GM23338 (cell line): ENCODE results near the gene MTARC2. TPM values are rescaled to one million over a fixed set of nuclear protein-coding genes. Genes with fewer than 3 reads are reported as not detected.

Source experiments
- ATAC-seq: fragments of 200-7000 bp; cut with Tn5 transposase; 3 replicates; pipeline ENCODE4 v1.9.1; 2020
- DNase-seq: peaks from one replicate; pipeline ENCODE4 v3.0.0-alpha.2; 2015; ENCODE audit warnings: low spot score
- H2AFZ ChIP-seq: fragments of 200-600 bp; sonication (generic); 2 replicates; pipeline ENCODE4 v1.8.0; 2016; ENCODE audit warnings: antibody characterized with exemption, mild to moderate bottlenecking, moderate library complexity
- H3F3A ChIP-seq: fragments of 200-600 bp; sonication (generic); replicated peaks from 2 replicates; pipeline ENCODE4 v1.8.0; 2017; ENCODE audit warnings: antibody characterized with exemption, mixed run types, low read depth
- H3K27ac ChIP-seq: fragments of 200-600 bp; sonication (generic); 2 replicates; pipeline ENCODE4 v1.6.1; 2016; ENCODE audit warnings: low read depth
- H3K27me3 ChIP-seq: fragments of 200-600 bp; sonication (generic); 2 replicates; pipeline ENCODE4 v1.8.0; 2016; ENCODE audit warnings: mild to moderate bottlenecking, mixed run types, moderate library complexity; ENCODE audit not compliant: insufficient read depth
- H3K36me3 ChIP-seq: fragments of 200-600 bp; sonication (generic); 2 replicates; pipeline ENCODE4 v1.8.0; 2016; ENCODE audit warnings: mild to moderate bottlenecking; ENCODE audit not compliant: insufficient read depth
- H3K4me1 ChIP-seq: fragments of 200-600 bp; sonication (generic); 2 replicates; pipeline ENCODE4 v1.8.0; 2016; ENCODE audit warnings: mild to moderate bottlenecking, moderate library complexity; ENCODE audit not compliant: insufficient read depth
- H3K4me2 ChIP-seq: fragments of 200-600 bp; sonication (generic); 2 replicates; pipeline ENCODE4 v1.7.1; 2017; ENCODE audit warnings: mixed run types
- H3K4me3 ChIP-seq: fragments of 200-600 bp; sonication (generic); 2 replicates; pipeline ENCODE4 v1.6.1; 2016; ENCODE audit warnings: mixed run types
- H3K79me2 ChIP-seq: fragments of 200-600 bp; sonication (generic); replicated peaks from 2 replicates; pipeline ENCODE4 v1.8.0; 2017; ENCODE audit warnings: mild to moderate bottlenecking; ENCODE audit not compliant: insufficient read depth
- H3K9me2 ChIP-seq: fragments of 200-600 bp; sonication (generic); 2 replicates; pipeline ENCODE4 v1.8.0; 2017; ENCODE audit not compliant: insufficient read depth
- H4K20me1 ChIP-seq: fragments of 200-600 bp; sonication (generic); replicated peaks from 2 replicates; pipeline ENCODE4 v1.8.0; 2017; ENCODE audit warnings: mild to moderate bottlenecking; ENCODE audit not compliant: insufficient read depth
- H3K27ac Mint-ChIP-seq: 2 replicates; pipeline ENCODE4 v1.8.0; 2020; ENCODE audit warnings: inconsistent platforms, mild to moderate bottlenecking, moderate library complexity, mixed read lengths
- H3K27me3 Mint-ChIP-seq: 3 replicates; pipeline ENCODE4 v1.8.0; 2022; ENCODE audit warnings: low read depth, mild to moderate bottlenecking, moderate library complexity, mixed read lengths, inconsistent platforms; ENCODE audit not compliant: insufficient read depth, poor library complexity
- H3K36me3 Mint-ChIP-seq: 3 replicates; pipeline ENCODE4 v1.8.0; 2021; ENCODE audit warnings: low read depth, mild to moderate bottlenecking, inconsistent platforms, moderate library complexity, mixed read lengths
- H3K4me1 Mint-ChIP-seq: 3 replicates; pipeline ENCODE4 v1.8.0; 2020; ENCODE audit warnings: mild to moderate bottlenecking, inconsistent platforms, mixed read lengths
- H3K4me3 Mint-ChIP-seq: 3 replicates; pipeline ENCODE4 v1.8.0; 2021; ENCODE audit warnings: moderate library complexity, mild to moderate bottlenecking, inconsistent platforms, mixed read lengths
- H3K9me3 Mint-ChIP-seq: 3 replicates; pipeline ENCODE4 v1.8.0; 2020; ENCODE audit warnings: moderate library complexity, mild to moderate bottlenecking, inconsistent platforms, mixed read lengths
- EZH2 ChIP-seq: fragments of 200-600 bp; sonication (generic); IDR thresholded peaks from one replicate; pipeline ENCODE4 v1.8.0; 2017; ENCODE audit warnings: antibody characterized with exemption, mild to moderate bottlenecking, low read depth; ENCODE audit not compliant: unreplicated experiment
- EZH2phosphoT487 ChIP-seq: fragments of 200-600 bp; sonication (generic); IDR thresholded peaks from one replicate; pipeline ENCODE4 v1.8.1; 2018; ENCODE audit warnings: antibody characterized with exemption; ENCODE audit not compliant: unreplicated experiment
- JUNB ChIP-seq: IDR thresholded peaks from one replicate; pipeline ENCODE4 v1.6.1; 2016; ENCODE audit warnings: antibody characterized with exemption; ENCODE audit not compliant: unreplicated experiment
- NANOG ChIP-seq: IDR thresholded peaks from 2 replicates; pipeline ENCODE4 v1.6.1; 2016; ENCODE audit warnings: antibody characterized with exemption, borderline replicate concordance
- POLR2AphosphoS5 ChIP-seq: IDR thresholded peaks from 2 replicates; pipeline ENCODE4 v1.6.1; 2016; ENCODE audit warnings: antibody characterized with exemption, low read depth
- ZNF114 ChIP-seq: fragments of 250-450 bp; sonication (Bioruptor Pico); IDR thresholded peaks from 2 replicates; pipeline ENCODE4 v1.5.0; 2020; ENCODE audit warnings: mild to moderate bottlenecking, moderate library complexity
- ZNF331 ChIP-seq: fragments of 250-450 bp; sonication (Bioruptor Pico); IDR thresholded peaks from 2 replicates; pipeline ENCODE4 v1.5.0; 2020; ENCODE audit warnings: low read depth, mild to moderate bottlenecking, moderate library complexity
- polyA plus RNA-seq: library from polyadenylated mRNA; unstranded; fragments of >200 nt; fragmentation: Nextera tagmentation; extraction: Ambion mirVana; gene quantifications from 2 replicates; pipeline ENCODE4 v1.2.1, GENCODE V29; 2016
- total RNA-seq: library from RNA; depleted of rRNA; stranded (reverse); fragments of >200 nt; shearing (Covaris generic); gene quantifications from 2 replicates; pipeline ENCODE4 v1.2.3, GENCODE V29; 2014
- TF ChIP-seq, protein P1 (sequence below): fragments of 250-450 bp; sonication (Bioruptor Pico); IDR thresholded peaks from 2 replicates; pipeline ENCODE4 v1.5.0; 2020; ENCODE audit warnings: mild to moderate bottlenecking, moderate library complexity
- TF ChIP-seq, protein P2 (sequence below): IDR thresholded peaks from 2 replicates; pipeline ENCODE4 v1.6.1; 2016; ENCODE audit warnings: antibody characterized with exemption
- TF ChIP-seq, protein P3 (sequence below), 2 experiments: fragments of 200-600 bp in 1 of 2; sonication (generic) in 1 of 2; conservative IDR thresholded peaks; 2 replicates each; pipeline versions ENCODE4 v1.5.1 to v1.6.1; 2016 to 2017; ENCODE audit warnings: antibody characterized with exemption in 2 of 2, low read depth in 2 of 2, mild to moderate bottlenecking in 2 of 2, moderate library complexity in 1 of 2

MTARC2 gene
- total and polyA plus RNA-seq, 2 experiments from 2014 or later: 4.1 to 8.0 TPM

DNA sequence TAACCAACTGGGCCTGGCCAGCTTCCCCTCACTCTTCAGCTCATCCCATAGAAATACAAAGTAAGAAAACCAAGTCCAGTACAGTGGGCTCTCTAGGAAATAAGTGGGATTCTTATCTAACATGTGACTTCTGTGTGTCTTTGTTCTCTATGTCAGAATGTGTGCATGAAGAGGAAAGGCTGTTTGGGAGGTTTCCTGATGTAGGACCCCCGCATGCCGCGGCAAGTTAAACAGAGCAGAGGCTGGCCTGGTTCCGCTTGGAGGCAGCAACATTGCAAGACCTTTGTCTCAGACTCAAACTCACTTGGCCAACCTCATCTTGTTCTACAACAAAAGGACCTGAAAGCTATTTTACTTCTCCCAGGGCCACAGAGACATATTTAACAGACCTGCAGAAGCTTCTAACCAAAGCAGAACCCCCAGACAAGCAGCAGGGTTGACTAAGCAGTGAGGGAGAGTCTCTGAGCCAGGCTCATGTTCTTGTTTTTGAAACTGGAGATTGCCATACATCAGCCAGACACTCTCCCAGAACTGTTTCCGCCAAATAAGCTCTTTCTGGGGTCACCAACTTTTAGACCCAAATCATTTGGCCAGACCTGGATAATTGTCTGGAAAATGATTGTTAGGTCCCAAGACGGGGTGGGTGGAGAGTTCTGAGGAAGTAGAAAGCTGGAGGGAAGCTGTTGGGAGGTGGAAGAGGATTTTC lies 6.2 kb downstream of the MTARC2 start:
- no peaks in the 10 kb centered on the region for H3F3A ChIP-seq
- H3K9me2 ChIP-seq: no peaks in the 10 kb centered on the region
- Mint-ChIP-seq H3K27me3 (peaks cover 3% of the 10 kb centered on the region), H3K27ac (no peak overlapping the region), H3K4me3 (no peak overlapping the region), H3K36me3 (peaks cover 21% of the 10 kb centered on the region), H3K4me1 (peaks cover 21% of the 10 kb centered on the region), H3K9me3 (no peaks in the 10 kb centered on the region)
- H3K4me2 ChIP-seq: no peak overlapping the region
- no peak for DNase-seq
- no peak for ATAC-seq
- peaks cover 12% of the 10 kb centered on the region for H3K27me3 ChIP-seq
- H3K27ac ChIP-seq: no peak overlapping the region
- peaks cover 8% of the 10 kb centered on the region for H3K4me1 ChIP-seq
- peaks cover 8% of the 10 kb centered on the region for H4K20me1 ChIP-seq
- H3K36me3 ChIP-seq: no peaks in the 10 kb centered on the region
- H2AFZ ChIP-seq: no peak overlapping the region
- H3K4me3 ChIP-seq: no peak overlapping the region
- TF ChIP-seq EZH2phosphoT487: no peak
- TF ChIP-seq, protein P1, sequence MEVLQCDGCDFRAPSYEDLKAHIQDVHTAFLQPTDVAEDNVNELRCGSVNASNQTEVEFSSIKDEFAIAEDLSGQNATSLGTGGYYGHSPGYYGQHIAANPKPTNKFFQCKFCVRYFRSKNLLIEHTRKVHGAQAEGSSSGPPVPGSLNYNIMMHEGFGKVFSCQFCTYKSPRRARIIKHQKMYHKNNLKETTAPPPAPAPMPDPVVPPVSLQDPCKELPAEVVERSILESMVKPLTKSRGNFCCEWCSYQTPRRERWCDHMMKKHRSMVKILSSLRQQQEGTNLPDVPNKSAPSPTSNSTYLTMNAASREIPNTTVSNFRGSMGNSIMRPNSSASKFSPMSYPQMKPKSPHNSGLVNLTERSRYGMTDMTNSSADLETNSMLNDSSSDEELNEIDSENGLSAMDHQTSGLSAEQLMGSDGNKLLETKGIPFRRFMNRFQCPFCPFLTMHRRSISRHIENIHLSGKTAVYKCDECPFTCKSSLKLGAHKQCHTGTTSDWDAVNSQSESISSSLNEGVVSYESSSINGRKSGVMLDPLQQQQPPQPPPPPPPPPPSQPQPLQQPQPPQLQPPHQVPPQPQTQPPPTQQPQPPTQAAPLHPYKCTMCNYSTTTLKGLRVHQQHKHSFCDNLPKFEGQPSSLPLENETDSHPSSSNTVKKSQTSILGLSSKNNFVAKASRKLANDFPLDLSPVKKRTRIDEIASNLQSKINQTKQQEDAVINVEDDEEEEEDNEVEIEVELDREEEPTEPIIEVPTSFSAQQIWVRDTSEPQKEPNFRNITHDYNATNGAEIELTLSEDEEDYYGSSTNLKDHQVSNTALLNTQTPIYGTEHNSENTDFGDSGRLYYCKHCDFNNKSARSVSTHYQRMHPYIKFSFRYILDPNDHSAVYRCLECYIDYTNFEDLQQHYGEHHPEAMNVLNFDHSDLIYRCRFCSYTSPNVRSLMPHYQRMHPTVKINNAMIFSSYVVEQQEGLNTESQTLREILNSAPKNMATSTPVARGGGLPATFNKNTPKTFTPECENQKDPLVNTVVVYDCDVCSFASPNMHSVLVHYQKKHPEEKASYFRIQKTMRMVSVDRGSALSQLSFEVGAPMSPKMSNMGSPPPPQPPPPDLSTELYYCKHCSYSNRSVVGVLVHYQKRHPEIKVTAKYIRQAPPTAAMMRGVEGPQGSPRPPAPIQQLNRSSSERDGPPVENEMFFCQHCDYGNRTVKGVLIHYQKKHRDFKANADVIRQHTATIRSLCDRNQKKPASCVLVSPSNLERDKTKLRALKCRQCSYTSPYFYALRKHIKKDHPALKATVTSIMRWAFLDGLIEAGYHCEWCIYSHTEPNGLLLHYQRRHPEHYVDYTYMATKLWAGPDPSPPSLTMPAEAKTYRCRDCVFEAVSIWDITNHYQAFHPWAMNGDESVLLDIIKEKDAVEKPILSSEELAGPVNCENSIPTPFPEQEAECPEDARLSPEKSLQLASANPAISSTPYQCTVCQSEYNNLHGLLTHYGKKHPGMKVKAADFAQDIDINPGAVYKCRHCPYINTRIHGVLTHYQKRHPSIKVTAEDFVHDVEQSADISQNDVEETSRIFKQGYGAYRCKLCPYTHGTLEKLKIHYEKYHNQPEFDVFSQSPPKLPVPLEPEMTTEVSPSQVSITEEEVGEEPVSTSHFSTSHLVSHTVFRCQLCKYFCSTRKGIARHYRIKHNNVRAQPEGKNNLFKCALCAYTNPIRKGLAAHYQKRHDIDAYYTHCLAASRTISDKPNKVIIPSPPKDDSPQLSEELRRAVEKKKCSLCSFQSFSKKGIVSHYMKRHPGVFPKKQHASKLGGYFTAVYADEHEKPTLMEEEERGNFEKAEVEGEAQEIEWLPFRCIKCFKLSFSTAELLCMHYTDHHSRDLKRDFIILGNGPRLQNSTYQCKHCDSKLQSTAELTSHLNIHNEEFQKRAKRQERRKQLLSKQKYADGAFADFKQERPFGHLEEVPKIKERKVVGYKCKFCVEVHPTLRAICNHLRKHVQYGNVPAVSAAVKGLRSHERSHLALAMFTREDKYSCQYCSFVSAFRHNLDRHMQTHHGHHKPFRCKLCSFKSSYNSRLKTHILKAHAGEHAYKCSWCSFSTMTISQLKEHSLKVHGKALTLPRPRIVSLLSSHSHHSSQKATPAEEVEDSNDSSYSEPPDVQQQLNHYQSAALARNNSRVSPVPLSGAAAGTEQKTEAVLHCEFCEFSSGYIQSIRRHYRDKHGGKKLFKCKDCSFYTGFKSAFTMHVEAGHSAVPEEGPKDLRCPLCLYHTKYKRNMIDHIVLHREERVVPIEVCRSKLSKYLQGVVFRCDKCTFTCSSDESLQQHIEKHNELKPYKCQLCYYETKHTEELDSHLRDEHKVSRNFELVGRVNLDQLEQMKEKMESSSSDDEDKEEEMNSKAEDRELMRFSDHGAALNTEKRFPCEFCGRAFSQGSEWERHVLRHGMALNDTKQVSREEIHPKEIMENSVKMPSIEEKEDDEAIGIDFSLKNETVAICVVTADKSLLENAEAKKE: no peak
- TF ChIP-seq NANOG: no peak
- no peak for TF ChIP-seq ZNF331 (CRISPR knock-in tag)
- TF ChIP-seq POLR2AphosphoS5: no peak
- TF ChIP-seq JUNB: no peak
- TF ChIP-seq, protein P2, sequence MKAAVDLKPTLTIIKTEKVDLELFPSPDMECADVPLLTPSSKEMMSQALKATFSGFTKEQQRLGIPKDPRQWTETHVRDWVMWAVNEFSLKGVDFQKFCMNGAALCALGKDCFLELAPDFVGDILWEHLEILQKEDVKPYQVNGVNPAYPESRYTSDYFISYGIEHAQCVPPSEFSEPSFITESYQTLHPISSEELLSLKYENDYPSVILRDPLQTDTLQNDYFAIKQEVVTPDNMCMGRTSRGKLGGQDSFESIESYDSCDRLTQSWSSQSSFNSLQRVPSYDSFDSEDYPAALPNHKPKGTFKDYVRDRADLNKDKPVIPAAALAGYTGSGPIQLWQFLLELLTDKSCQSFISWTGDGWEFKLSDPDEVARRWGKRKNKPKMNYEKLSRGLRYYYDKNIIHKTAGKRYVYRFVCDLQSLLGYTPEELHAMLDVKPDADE: no peak
- TF ChIP-seq, protein P3, sequence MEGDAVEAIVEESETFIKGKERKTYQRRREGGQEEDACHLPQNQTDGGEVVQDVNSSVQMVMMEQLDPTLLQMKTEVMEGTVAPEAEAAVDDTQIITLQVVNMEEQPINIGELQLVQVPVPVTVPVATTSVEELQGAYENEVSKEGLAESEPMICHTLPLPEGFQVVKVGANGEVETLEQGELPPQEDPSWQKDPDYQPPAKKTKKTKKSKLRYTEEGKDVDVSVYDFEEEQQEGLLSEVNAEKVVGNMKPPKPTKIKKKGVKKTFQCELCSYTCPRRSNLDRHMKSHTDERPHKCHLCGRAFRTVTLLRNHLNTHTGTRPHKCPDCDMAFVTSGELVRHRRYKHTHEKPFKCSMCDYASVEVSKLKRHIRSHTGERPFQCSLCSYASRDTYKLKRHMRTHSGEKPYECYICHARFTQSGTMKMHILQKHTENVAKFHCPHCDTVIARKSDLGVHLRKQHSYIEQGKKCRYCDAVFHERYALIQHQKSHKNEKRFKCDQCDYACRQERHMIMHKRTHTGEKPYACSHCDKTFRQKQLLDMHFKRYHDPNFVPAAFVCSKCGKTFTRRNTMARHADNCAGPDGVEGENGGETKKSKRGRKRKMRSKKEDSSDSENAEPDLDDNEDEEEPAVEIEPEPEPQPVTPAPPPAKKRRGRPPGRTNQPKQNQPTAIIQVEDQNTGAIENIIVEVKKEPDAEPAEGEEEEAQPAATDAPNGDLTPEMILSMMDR (conservative IDR thresholded peaks at IDR 0.05; ENCODE audit: low read depth in 2 of 2): no peak
- no peak for TF ChIP-seq ZNF114
- TF ChIP-seq EZH2: no peak
- peaks cover 10% of the 10 kb centered on the region for H3K79me2 ChIP-seq
